Liver (tissue), 9 donors: ENCODE measurements around the gene ZNF835. TPM values are rescaled to one million over a fixed set of nuclear protein-coding genes. Genes with fewer than 3 reads are reported as not detected.

Source experiments
- DNase-seq: peaks from one replicate; pipeline ENCODE4 v3.0.0-alpha.2; 2017; ENCODE audit warnings: low spot score
- H3K27ac ChIP-seq, 2 donors: one replicate each; pipeline ENCODE4 v1.7.0; 2013; ENCODE audit warnings: inconsistent platforms in 2 of 2, low read length in 2 of 2, control low read depth in 1 of 2, low read depth in 1 of 2, mild to moderate bottlenecking in 1 of 2
- H3K27me3 ChIP-seq, 4 donors: one replicate each; pipeline versions ENCODE4 v1.6.1 to v1.7.0; 2013; ENCODE audit warnings: low read length in 3 of 4, inconsistent platforms in 1 of 4, mild to moderate bottlenecking in 1 of 4, moderate library complexity in 1 of 4; ENCODE audit not compliant: control insufficient read depth in 4 of 4, insufficient read depth in 4 of 4
- H3K36me3 ChIP-seq, 4 donors: one replicate each; pipeline versions ENCODE4 v1.6.1 to v1.7.0; 2013; ENCODE audit warnings: low read length in 3 of 4, mild to moderate bottlenecking in 3 of 4, low read depth in 1 of 4, moderate library complexity in 1 of 4; ENCODE audit not compliant: control insufficient read depth in 4 of 4, insufficient read depth in 3 of 4
- H3K4me1 ChIP-seq, 4 donors: one replicate each; pipeline versions ENCODE4 v1.6.1 to v1.7.0; 2013; ENCODE audit warnings: low read length in 3 of 4, mild to moderate bottlenecking in 3 of 4, moderate library complexity in 1 of 4; ENCODE audit not compliant: control insufficient read depth in 4 of 4, insufficient read depth in 4 of 4
- H3K4me3 ChIP-seq, 3 donors: one replicate each; pipeline versions ENCODE4 v1.6.1 to v1.7.0; 2013; ENCODE audit warnings: low read length in 3 of 3, control low read depth in 1 of 3, low read depth in 1 of 3, mild to moderate bottlenecking in 1 of 3
- H3K9ac ChIP-seq, 2 donors: one replicate each; pipeline ENCODE4 v1.7.0; 2013; ENCODE audit warnings: low read length in 2 of 2, mild to moderate bottlenecking in 2 of 2, moderate library complexity in 2 of 2, control low read depth in 1 of 2, low read depth in 1 of 2
- H3K9me3 ChIP-seq, 4 donors: one replicate each; pipeline versions ENCODE4 v1.6.1 to v1.7.0; 2013; ENCODE audit warnings: low read length in 3 of 4; ENCODE audit not compliant: control insufficient read depth in 4 of 4
- EGR1 ChIP-seq, 2 donors: IDR thresholded peaks; 2 replicates each; pipeline ENCODE4 v1.6.1; 2016 to 2018; ENCODE audit warnings: antibody characterized with exemption in 2 of 2, low read depth in 2 of 2
- FOXA1 ChIP-seq: IDR thresholded peaks from 2 replicates; pipeline ENCODE4 v1.6.1; 2016; ENCODE audit warnings: antibody characterized with exemption
- FOXA2 ChIP-seq: IDR thresholded peaks from 2 replicates; pipeline ENCODE4 v1.6.1; 2016; ENCODE audit warnings: antibody characterized with exemption
- GABPA ChIP-seq, 2 donors: IDR thresholded peaks in 1 of 2; conservative IDR thresholded peaks in 1 of 2; 2 replicates each; pipeline ENCODE4 v1.6.1; 2016; ENCODE audit warnings: antibody characterized with exemption in 2 of 2, mild to moderate bottlenecking in 1 of 2, moderate library complexity in 1 of 2
- HNF4A ChIP-seq, 2 donors: conservative IDR thresholded peaks; 2 replicates each; pipeline ENCODE4 v1.6.1; 2016; ENCODE audit warnings: antibody characterized with exemption in 2 of 2, mild to moderate bottlenecking in 2 of 2
- HNF4G ChIP-seq: IDR thresholded peaks from 2 replicates; pipeline ENCODE4 v1.6.1; 2016; ENCODE audit warnings: antibody characterized with exemption
- JUND ChIP-seq, 2 donors: IDR thresholded peaks; 2 replicates each; pipeline ENCODE4 v1.6.1; 2016; ENCODE audit warnings: antibody characterized with exemption in 2 of 2
- NR2F2 ChIP-seq: IDR thresholded peaks from 2 replicates; pipeline ENCODE4 v1.6.1; 2016; ENCODE audit warnings: antibody characterized with exemption
- RAD21 ChIP-seq, 2 donors: IDR thresholded peaks; 2 replicates each; pipeline ENCODE4 v1.6.1; 2016; ENCODE audit warnings: antibody characterized with exemption in 2 of 2, mild to moderate bottlenecking in 2 of 2
- RXRA ChIP-seq, 2 donors: IDR thresholded peaks; 2 replicates each; pipeline ENCODE4 v1.6.1; 2017 to 2018; ENCODE audit warnings: antibody characterized with exemption in 2 of 2, mild to moderate bottlenecking in 1 of 2
- SP1 ChIP-seq: IDR thresholded peaks from 2 replicates; pipeline ENCODE4 v1.6.1; 2018; ENCODE audit warnings: antibody characterized with exemption, mild to moderate bottlenecking
- TAF1 ChIP-seq: conservative IDR thresholded peaks from 2 replicates; pipeline ENCODE4 v1.6.1; 2016; ENCODE audit warnings: antibody characterized with exemption, mild to moderate bottlenecking
- WGBS: extraction: QIAGEN DNeasy Blood & Tissue Kit; methylation state at CpG from one replicate; pipeline ENCODE4 v1.1.7; 2013; 5-methylcytosine and 5-hydroxymethylcytosine counted together
- polyA plus RNA-seq, 2 donors: library from polyadenylated mRNA; stranded (reverse) in 1 of 2; unstranded in 1 of 2; fragments of 200-250 nt in 1 of 2; fragments of >200 nt in 1 of 2; fragmentation: Nextera tagmentation in 1 of 2; extraction: Ambion mirVana in 1 of 2; gene quantifications; one replicate each; pipeline versions ENCODE4 v1.2.1 to v1.2.3, GENCODE V29; 2013 to 2015
- total RNA-seq, 2 donors: library from RNA; depleted of rRNA; stranded (reverse); fragments of >200 nt; gene quantifications; one replicate each; pipeline ENCODE4 v1.2.3, GENCODE V29; 2014
- TF ChIP-seq, protein P1 (sequence below): IDR thresholded peaks from 2 replicates; pipeline ENCODE4 v1.6.1; 2016; ENCODE audit warnings: antibody characterized with exemption
- TF ChIP-seq, protein P2 (sequence below): IDR thresholded peaks from 2 replicates; pipeline ENCODE4 v1.6.1; 2016; ENCODE audit warnings: antibody characterized with exemption
- TF ChIP-seq, protein P3 (sequence below): IDR thresholded peaks from 2 replicates; pipeline ENCODE4 v1.6.1; 2016; ENCODE audit warnings: antibody characterized with exemption, mild to moderate bottlenecking
- TF ChIP-seq, protein P4 (sequence below): fragments of 150-350 bp; IDR thresholded peaks from 2 replicates; pipeline ENCODE4 v1.5.1; 2017; ENCODE audit warnings: improper control_type of control experiment, low read depth, low read length; ENCODE audit not compliant: missing input control
- TF ChIP-seq, protein P5 (sequence below): IDR thresholded peaks from 2 replicates; pipeline ENCODE4 v1.6.1; 2016; ENCODE audit warnings: antibody characterized with exemption
- donor health status: healthy.
- donor health status: healthy.
- donor health status: healthy.
- donor health status: healthy.
- donor health status: healthy.

ZNF835 gene
- total and polyA plus RNA-seq, 4 donors = 0.19 to 2.3 (median 0.76) TPM

DNA sequence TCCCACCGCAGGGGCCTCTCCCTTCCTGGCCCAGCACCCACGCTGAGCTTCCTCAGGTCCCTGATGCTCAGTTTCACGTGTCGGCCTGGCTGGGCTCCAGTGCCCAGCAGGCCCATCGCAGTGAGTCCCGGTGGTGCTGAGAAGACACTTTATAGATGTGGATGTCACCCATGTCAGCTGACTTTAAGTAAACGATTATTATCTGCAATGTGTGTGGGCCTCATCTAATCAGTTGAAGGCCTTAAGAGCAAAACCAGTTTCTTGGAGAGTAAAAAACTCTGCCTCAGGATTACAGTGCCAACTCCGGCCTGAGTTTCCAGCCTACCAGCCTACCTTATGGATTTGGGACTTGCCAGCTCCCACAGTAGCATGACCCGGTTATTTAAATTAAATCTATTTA is 45.8 kb downstream of the ZNF835 start:
- DNase-seq = no peak
- peaks cover 21 to 55% (median 44%) of the 10 kb centered on the region in 4 donors for H3K9me3 ChIP-seq
- 95% methylated on average over 9 of the region's 9 CpGs for WGBS

DNA sequence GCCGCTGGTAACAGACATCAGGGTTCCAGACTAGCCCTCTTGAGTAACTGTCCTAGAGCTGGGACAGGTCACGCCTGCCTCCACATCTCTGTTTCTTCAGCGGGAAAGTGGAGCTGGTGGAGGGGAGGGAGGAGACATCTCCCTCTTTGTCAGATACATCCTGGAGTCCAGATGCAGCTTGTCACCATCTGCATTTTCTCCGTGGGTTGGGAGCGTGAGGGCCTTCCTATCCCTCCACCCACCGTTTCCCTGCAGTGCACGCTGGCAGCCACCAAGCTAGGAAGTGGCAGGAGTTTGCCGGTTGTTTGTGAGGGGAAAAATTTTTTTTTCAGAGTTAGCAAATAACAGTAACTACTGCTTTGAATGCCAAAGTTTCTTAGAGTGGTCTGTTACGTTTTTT is 48.6 kb downstream of the ZNF835 start:
- Histone ChIP-seq H3K27me3 (no peaks in the 10 kb centered on the region), H3K36me3 (peaks cover 1 to 12% (median 3%) of the 10 kb centered on the region in 4 donors), H3K9me3 (peaks cover 18 to 51% (median 40%) of the 10 kb centered on the region in 4 donors), H3K9ac (no peak overlapping the region), H3K27ac (no peak overlapping the region), H3K4me3 (peak overlapping the region in 2 of 3 donors; percentile 16 to 21), H3K4me1 (no peaks in the 10 kb centered on the region)
- DNase-seq = no peak
- 91% methylated on average over 9 of the region's 9 CpGs for WGBS
- no peak for TF ChIP-seq NR2F2
- no peak for TF ChIP-seq HNF4G
- TF ChIP-seq EGR1 (IDR thresholded peaks at IDR 0.05; ENCODE audit: low read depth in 2 of 2) = no peak
- no peak for TF ChIP-seq JUND (IDR thresholded peaks at IDR 0.05)
- no peak for TF ChIP-seq RAD21 (IDR thresholded peaks at IDR 0.05)
- TF ChIP-seq TAF1 = no peak
- TF ChIP-seq, protein P1, sequence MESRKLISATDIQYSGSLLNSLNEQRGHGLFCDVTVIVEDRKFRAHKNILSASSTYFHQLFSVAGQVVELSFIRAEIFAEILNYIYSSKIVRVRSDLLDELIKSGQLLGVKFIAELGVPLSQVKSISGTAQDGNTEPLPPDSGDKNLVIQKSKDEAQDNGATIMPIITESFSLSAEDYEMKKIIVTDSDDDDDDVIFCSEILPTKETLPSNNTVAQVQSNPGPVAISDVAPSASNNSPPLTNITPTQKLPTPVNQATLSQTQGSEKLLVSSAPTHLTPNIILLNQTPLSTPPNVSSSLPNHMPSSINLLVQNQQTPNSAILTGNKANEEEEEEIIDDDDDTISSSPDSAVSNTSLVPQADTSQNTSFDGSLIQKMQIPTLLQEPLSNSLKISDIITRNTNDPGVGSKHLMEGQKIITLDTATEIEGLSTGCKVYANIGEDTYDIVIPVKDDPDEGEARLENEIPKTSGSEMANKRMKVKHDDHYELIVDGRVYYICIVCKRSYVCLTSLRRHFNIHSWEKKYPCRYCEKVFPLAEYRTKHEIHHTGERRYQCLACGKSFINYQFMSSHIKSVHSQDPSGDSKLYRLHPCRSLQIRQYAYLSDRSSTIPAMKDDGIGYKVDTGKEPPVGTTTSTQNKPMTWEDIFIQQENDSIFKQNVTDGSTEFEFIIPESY = no peak
- no peak for TF ChIP-seq FOXA1
- TF ChIP-seq GABPA (IDR thresholded peaks at IDR 0.05 in 1 of 2, conservative IDR thresholded peaks at IDR 0.05 in 1 of 2) = no peak
- TF ChIP-seq, protein P2, sequence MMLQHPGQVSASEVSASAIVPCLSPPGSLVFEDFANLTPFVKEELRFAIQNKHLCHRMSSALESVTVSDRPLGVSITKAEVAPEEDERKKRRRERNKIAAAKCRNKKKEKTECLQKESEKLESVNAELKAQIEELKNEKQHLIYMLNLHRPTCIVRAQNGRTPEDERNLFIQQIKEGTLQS = no peak

More for the DNA sequence above, 45.8 kb downstream of the ZNF835 start:
- no peak overlapping the region for H3K27ac ChIP-seq
- H3K4me3 ChIP-seq = no peak overlapping the region
- no peaks in the 10 kb centered on the region for H3K27me3 ChIP-seq
- H3K9ac ChIP-seq = no peak overlapping the region
- H3K36me3 ChIP-seq = peaks cover 0 to 12% (median 2%) of the 10 kb centered on the region in 4 donors
- TF ChIP-seq SP1 = no peak
- TF ChIP-seq RXRA (IDR thresholded peaks at IDR 0.05) = no peak
- no peak for TF ChIP-seq HNF4A (conservative IDR thresholded peaks at IDR 0.05)
- TF ChIP-seq HNF4G = no peak
- TF ChIP-seq, protein P3, sequence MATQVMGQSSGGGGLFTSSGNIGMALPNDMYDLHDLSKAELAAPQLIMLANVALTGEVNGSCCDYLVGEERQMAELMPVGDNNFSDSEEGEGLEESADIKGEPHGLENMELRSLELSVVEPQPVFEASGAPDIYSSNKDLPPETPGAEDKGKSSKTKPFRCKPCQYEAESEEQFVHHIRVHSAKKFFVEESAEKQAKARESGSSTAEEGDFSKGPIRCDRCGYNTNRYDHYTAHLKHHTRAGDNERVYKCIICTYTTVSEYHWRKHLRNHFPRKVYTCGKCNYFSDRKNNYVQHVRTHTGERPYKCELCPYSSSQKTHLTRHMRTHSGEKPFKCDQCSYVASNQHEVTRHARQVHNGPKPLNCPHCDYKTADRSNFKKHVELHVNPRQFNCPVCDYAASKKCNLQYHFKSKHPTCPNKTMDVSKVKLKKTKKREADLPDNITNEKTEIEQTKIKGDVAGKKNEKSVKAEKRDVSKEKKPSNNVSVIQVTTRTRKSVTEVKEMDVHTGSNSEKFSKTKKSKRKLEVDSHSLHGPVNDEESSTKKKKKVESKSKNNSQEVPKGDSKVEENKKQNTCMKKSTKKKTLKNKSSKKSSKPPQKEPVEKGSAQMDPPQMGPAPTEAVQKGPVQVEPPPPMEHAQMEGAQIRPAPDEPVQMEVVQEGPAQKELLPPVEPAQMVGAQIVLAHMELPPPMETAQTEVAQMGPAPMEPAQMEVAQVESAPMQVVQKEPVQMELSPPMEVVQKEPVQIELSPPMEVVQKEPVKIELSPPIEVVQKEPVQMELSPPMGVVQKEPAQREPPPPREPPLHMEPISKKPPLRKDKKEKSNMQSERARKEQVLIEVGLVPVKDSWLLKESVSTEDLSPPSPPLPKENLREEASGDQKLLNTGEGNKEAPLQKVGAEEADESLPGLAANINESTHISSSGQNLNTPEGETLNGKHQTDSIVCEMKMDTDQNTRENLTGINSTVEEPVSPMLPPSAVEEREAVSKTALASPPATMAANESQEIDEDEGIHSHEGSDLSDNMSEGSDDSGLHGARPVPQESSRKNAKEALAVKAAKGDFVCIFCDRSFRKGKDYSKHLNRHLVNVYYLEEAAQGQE = no peak
- TF ChIP-seq EGR1 (IDR thresholded peaks at IDR 0.05; ENCODE audit: low read depth in 2 of 2) = no peak
- no peak for TF ChIP-seq FOXA2
- TF ChIP-seq, protein P4, sequence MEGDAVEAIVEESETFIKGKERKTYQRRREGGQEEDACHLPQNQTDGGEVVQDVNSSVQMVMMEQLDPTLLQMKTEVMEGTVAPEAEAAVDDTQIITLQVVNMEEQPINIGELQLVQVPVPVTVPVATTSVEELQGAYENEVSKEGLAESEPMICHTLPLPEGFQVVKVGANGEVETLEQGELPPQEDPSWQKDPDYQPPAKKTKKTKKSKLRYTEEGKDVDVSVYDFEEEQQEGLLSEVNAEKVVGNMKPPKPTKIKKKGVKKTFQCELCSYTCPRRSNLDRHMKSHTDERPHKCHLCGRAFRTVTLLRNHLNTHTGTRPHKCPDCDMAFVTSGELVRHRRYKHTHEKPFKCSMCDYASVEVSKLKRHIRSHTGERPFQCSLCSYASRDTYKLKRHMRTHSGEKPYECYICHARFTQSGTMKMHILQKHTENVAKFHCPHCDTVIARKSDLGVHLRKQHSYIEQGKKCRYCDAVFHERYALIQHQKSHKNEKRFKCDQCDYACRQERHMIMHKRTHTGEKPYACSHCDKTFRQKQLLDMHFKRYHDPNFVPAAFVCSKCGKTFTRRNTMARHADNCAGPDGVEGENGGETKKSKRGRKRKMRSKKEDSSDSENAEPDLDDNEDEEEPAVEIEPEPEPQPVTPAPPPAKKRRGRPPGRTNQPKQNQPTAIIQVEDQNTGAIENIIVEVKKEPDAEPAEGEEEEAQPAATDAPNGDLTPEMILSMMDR = no peak
- TF ChIP-seq, protein P5, sequence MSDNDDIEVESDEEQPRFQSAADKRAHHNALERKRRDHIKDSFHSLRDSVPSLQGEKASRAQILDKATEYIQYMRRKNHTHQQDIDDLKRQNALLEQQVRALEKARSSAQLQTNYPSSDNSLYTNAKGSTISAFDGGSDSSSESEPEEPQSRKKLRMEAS = no peak
- no peak for TF ChIP-seq GABPA (IDR thresholded peaks at IDR 0.05 in 1 of 2, conservative IDR thresholded peaks at IDR 0.05 in 1 of 2)
- TF ChIP-seq, protein P1 = no peak
- H3K4me1 ChIP-seq = no peaks in the 10 kb centered on the region
